HepG2 (cell line): ENCODE measurements around the gene TPM1. TPM values are rescaled to one million over a fixed set of nuclear protein-coding genes. Genes with fewer than 3 reads are reported as not detected.

ENCODE experiments used
- CEBPG ChIP-seq: IDR thresholded peaks from 2 replicates; pipeline ENCODE4 v1.6.1; 2016
- ETV5 ChIP-seq: IDR thresholded peaks from 2 replicates; pipeline ENCODE4 v1.6.1; 2018; ENCODE audit warnings: missing biosample characterization, missing genetic modification reagents, inconsistent platforms, borderline replicate concordance
- LRRFIP1 ChIP-seq: sonication (generic); formaldehyde crosslinking; conservative IDR thresholded peaks from 2 replicates; pipeline ENCODE4 v1.4.0; 2020; ENCODE audit warnings: missing genetic modification reagents
- YY1 ChIP-seq: IDR thresholded peaks from 2 replicates; pipeline ENCODE4 v1.6.1; 2011; ENCODE audit warnings: low read length, low read depth, moderate library complexity, mild to moderate bottlenecking; ENCODE audit not compliant: insufficient read depth, insufficient replicate concordance
- ZNF407 ChIP-seq: sonication (generic); formaldehyde crosslinking; IDR thresholded peaks from one replicate; pipeline ENCODE4 v1.5.1; 2020; ENCODE audit warnings: mild to moderate bottlenecking, missing genetic modification reagents; ENCODE audit errors: not compliant biosample characterization
- ZNF891 ChIP-seq: sonication (generic); formaldehyde crosslinking; IDR thresholded peaks from 2 replicates; pipeline ENCODE4 v1.5.0; 2020; ENCODE audit warnings: mild to moderate bottlenecking, missing genetic modification reagents
- polyA plus RNA-seq, 8 experiments: library from polyadenylated mRNA; depleted of rRNA in 3 of 8; stranded (reverse) in 7 of 8; unstranded in 1 of 8; fragments of >200 nt; fragmentation: Illumina TruSeq in 4 of 8; extraction: Trizol in 4 of 8; gene quantifications; 2 replicates each; pipeline versions ENCODE4 v1.2.1 to v1.2.3, GENCODE V29; 2011 to 2016; ENCODE audit warnings: low read depth in 4 of 8, missing spikeins in 1 of 8, mixed read lengths in 1 of 8; ENCODE audit not compliant: insufficient read depth in 1 of 8
- total RNA-seq, 5 experiments: library from RNA; depleted of rRNA; stranded (reverse); fragments of >200 nt; fragmentation: Illumina TruSeq; extraction: Trizol; gene quantifications; 2 replicates each; pipeline ENCODE4 v1.2.3, GENCODE V29; 2016; ENCODE audit warnings: low read depth in 1 of 5

Gene TPM1
- total and polyA plus RNA-seq, 2 of the 13 experiments (the other 11 are each of a cell fraction or from before 2014, with no cell fraction given), result 98.9 to 109 TPM

- TF ChIP-seq ZNF407 (CRISPR knock-in tag) (no peak), ETV5 (CRISPR knock-in tag) (no peak), CEBPG (0 out of 2 replicates have a peak, but pooled peaks have one; percentile 13), LRRFIP1 (CRISPR knock-in tag) (no peak), YY1 (peak; percentile 51), ZNF891 (no peak)
Observed at GRCh38 chr15:63010386-63010785, 32.2 kb upstream of the TPM1 start (continued).
